ENCODE results near the gene PSMD14.
"Not testable (repeated sequence)": the region's sequence is repeated elsewhere in the genome, so short reads cannot be mapped to it uniquely, and the experiment has no call there.

PSMD14 gene

GRCh38 chr2:161332371-161332967 lies 24.2 kb downstream of the PSMD14 start:
- no peaks in the 10 kb centered on the region for H3K9me3 ChIP-seq
- H3K27me3 ChIP-seq: no peaks in the 10 kb centered on the region
- no peak overlapping the region for H3K9ac ChIP-seq
- no peak overlapping the region for H3K4me2 ChIP-seq
- peaks cover 28% of the 10 kb centered on the region; the same call in 1 of the 2 replicates for H4K20me1 ChIP-seq
- H3K27ac ChIP-seq: no peak overlapping the region
- no peak for TF ChIP-seq Cebpa-rat (IDR thresholded peaks at IDR 0.05)
- H3K4me1 ChIP-seq: no peaks in the 10 kb centered on the region
- no peak overlapping the region for H3K4me3 ChIP-seq
- peaks cover 44% of the 10 kb centered on the region for H3K36me3 ChIP-seq

DNA sequence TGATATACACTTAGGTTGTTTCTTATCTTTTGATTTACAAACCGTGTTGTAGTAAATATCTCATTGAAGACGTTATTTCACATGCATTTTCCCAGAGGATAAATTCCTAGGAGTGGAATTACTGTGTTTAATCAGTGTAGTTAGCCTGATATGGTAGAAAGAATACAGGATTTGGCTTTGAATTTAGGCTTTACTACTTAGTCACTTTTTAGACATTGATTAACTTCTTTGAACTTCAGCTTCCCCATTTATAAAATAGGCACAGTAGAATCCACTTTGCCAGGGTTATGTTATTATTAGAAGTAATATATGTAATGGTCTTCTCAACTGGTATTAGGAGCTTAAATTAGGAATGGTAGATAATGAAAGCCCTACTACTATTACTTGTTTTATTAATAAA lies 27.4 kb downstream of the PSMD14 start:
- H4K20me1 ChIP-seq: peaks cover 23% of the 10 kb centered on the region; the same call in 1 of the 2 replicates
- TF ChIP-seq Cebpa-rat (IDR thresholded peaks at IDR 0.05): no peak
- no peak overlapping the region for H3K4me2 ChIP-seq
- no peak overlapping the region for H3K4me3 ChIP-seq
- no peak overlapping the region for H3K27ac ChIP-seq
- H3K36me3 ChIP-seq: peaks cover 55% of the 10 kb centered on the region
- H3K27me3 ChIP-seq: no peaks in the 10 kb centered on the region
- peaks cover 11% of the 10 kb centered on the region for H3K9me3 ChIP-seq
- H3K9ac ChIP-seq: no peak overlapping the region
- H3K4me1 ChIP-seq: no peaks in the 10 kb centered on the region

DNA sequence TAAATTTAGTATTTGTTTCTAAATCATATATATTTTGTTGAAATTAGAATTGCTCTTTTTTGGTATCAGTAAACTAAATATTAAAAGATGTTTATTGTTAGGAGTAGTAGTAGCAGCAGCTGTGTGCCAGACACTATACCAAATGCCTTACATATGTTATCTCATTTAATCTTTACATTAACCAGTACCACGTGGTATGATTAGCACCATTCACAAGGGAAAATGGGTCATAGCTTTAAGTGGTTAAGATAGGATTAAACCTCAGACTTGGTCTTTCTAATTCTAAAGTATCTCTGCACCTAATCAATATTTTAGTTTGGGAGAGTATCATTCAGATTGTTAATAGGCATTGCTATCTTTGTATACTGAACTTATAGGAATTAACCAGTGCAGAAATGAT lies 29.0 kb downstream of the PSMD14 start:
- H3K9ac ChIP-seq: no peak overlapping the region
- no peaks in the 10 kb centered on the region for H3K27me3 ChIP-seq
- H4K20me1 ChIP-seq: 0 out of 2 replicates have a peak, but pooled peaks cover 18% of the 10 kb centered on the region
- H3K9me3 ChIP-seq: peaks cover 26% of the 10 kb centered on the region
- TF ChIP-seq Cebpa-rat (IDR thresholded peaks at IDR 0.05): no peak
- no peaks in the 10 kb centered on the region for H3K4me1 ChIP-seq
- H3K4me2 ChIP-seq: no peak overlapping the region
- no peak overlapping the region for H3K4me3 ChIP-seq
- no peak overlapping the region for H3K27ac ChIP-seq
- H3K36me3 ChIP-seq: peaks cover 59% of the 10 kb centered on the region

- H3K27me3 ChIP-seq, H3K4me3 ChIP-seq, H3K4me2 ChIP-seq, H3K27ac ChIP-seq, H3K4me1 ChIP-seq, H3K9ac ChIP-seq: not testable (repeated sequence)
- H3K9me3 ChIP-seq: peaks cover 43% of the 10 kb centered on the region
- 0 out of 2 replicates have a peak, but pooled peaks cover 11% of the 10 kb centered on the region for H4K20me1 ChIP-seq
- H3K36me3 ChIP-seq: peaks cover 56% of the 10 kb centered on the region
These were observed 31.3 kb downstream of the PSMD14 start for GRCh38 chr2:161339532-161339931.

DNA sequence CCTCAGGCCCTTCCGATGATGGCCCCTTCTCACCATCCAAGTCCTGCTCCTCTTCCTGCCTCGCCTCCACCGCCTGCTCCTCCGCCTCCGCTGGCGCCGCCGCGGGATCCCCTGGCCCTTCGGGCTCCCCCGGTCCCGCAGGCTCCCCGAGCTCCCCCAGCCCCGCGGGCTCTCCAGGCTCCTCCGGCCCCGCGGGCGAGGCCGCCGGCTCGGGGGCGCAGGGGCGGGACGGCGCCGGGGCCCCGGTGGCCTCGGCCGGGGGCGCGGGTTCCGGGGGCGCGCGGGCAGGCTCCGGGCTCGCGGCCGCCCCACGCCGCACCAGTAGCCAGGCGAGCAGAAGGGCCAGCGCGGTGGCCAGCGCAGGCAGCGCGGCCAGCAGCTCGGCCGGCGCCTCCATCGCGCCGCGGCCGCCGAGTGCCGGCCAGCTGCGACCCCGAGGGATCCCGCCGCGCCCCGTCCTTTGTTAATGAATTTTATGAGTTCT lies 32.7 kb downstream of the PSMD14 start:
- peaks cover 58% of the 10 kb centered on the region for H3K36me3 ChIP-seq
- not testable (repeated sequence) for H3K4me3 ChIP-seq, H3K4me2 ChIP-seq, H3K9ac ChIP-seq, H3K27me3 ChIP-seq, H4K20me1 ChIP-seq, H3K27ac ChIP-seq
- peaks cover 58% of the 10 kb centered on the region for H3K9me3 ChIP-seq
- H3K4me1 ChIP-seq: peaks cover 12% of the 10 kb centered on the region

DNA sequence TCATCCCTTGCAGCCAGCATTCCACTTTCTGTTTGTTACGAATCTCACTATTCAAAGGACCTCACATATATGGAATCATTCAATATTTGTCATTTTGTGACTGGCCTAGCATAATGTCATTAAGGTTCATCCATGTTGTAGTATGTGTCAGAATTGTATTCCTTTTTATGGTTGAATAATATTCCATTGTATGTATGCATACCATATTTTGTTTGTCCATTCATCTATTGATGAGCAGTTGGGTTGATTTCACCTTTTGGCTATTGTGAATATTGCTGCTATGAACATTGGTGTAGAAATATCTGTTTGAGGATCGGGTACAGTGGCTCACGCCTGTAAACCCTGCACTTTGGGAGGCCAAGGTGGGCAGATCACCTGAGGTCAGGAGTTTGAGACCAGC lies 35.0 kb downstream of the PSMD14 start:
- H4K20me1 ChIP-seq: no peaks in the 10 kb centered on the region
- H3K4me3 ChIP-seq: no peak overlapping the region
- no peaks in the 10 kb centered on the region for H3K27me3 ChIP-seq
- H3K9me3 ChIP-seq: peaks cover 59% of the 10 kb centered on the region
- no peak overlapping the region for H3K4me2 ChIP-seq
- H3K36me3 ChIP-seq: peaks cover 74% of the 10 kb centered on the region
- peaks cover 25% of the 10 kb centered on the region for H3K4me1 ChIP-seq
- no peak for TF ChIP-seq Cebpa-rat (IDR thresholded peaks at IDR 0.05)
- no peak overlapping the region for H3K27ac ChIP-seq
- H3K9ac ChIP-seq: no peak overlapping the region

- H3K27me3 ChIP-seq: no peaks in the 10 kb centered on the region
- no peak overlapping the region for H3K4me2 ChIP-seq
- H3K9me3 ChIP-seq: peaks cover 53% of the 10 kb centered on the region
- H3K4me1 ChIP-seq: peaks cover 25% of the 10 kb centered on the region
- TF ChIP-seq Cebpa-rat (IDR thresholded peaks at IDR 0.05): no peak
- no peak overlapping the region for H3K4me3 ChIP-seq
- H3K9ac ChIP-seq: no peak overlapping the region
- no peaks in the 10 kb centered on the region for H4K20me1 ChIP-seq
- peaks cover 77% of the 10 kb centered on the region for H3K36me3 ChIP-seq
- H3K27ac ChIP-seq: no peak overlapping the region
These were observed 36.5 kb downstream of the PSMD14 start for GRCh38 chr2:161344692-161345091.

- Histone ChIP-seq H4K20me1 (peaks cover 34% of the 10 kb centered on the region), H3K36me3 (peaks cover 40% of the 10 kb centered on the region), H3K4me2 (no peak overlapping the region), H3K9ac (no peak overlapping the region), H3K27ac (no peak overlapping the region), H3K9me3 (no peaks in the 10 kb centered on the region), H3K4me1 (peaks cover 6% of the 10 kb centered on the region), H3K27me3 (no peaks in the 10 kb centered on the region), H3K4me3 (no peak overlapping the region)
- TF ChIP-seq Cebpa-rat (IDR thresholded peaks at IDR 0.05): no peak
These were observed 43.5 kb downstream of the PSMD14 start for GRCh38 chr2:161351678-161352077.

- Histone ChIP-seq H4K20me1 (peaks cover 34% of the 10 kb centered on the region), H3K4me3 (no peak overlapping the region), H3K27ac (no peak overlapping the region), H3K36me3 (peaks cover 32% of the 10 kb centered on the region; the same call in 1 of the 2 replicates), H3K4me1 (no peaks in the 10 kb centered on the region), H3K9ac (no peak overlapping the region), H3K27me3 (no peaks in the 10 kb centered on the region), H3K4me2 (no peak overlapping the region), H3K9me3 (no peaks in the 10 kb centered on the region)
- no peak for TF ChIP-seq Cebpa-rat (IDR thresholded peaks at IDR 0.05)
These were observed 44.5 kb downstream of the PSMD14 start for GRCh38 chr2:161352719-161353118.

- TF ChIP-seq Cebpa-rat (IDR thresholded peaks at IDR 0.05): no peak
- Histone ChIP-seq H3K9ac (no peak overlapping the region), H3K27ac (no peak overlapping the region), H3K4me1 (no peaks in the 10 kb centered on the region), H4K20me1 (peaks cover 34% of the 10 kb centered on the region), H3K9me3 (peaks cover 3% of the 10 kb centered on the region; the same call in 1 of the 2 replicates), H3K27me3 (no peaks in the 10 kb centered on the region), H3K4me2 (no peak overlapping the region), H3K4me3 (no peak overlapping the region), H3K36me3 (peaks cover 28% of the 10 kb centered on the region)
These were observed 45.3 kb downstream of the PSMD14 start for GRCh38 chr2:161353543-161353942.

DNA sequence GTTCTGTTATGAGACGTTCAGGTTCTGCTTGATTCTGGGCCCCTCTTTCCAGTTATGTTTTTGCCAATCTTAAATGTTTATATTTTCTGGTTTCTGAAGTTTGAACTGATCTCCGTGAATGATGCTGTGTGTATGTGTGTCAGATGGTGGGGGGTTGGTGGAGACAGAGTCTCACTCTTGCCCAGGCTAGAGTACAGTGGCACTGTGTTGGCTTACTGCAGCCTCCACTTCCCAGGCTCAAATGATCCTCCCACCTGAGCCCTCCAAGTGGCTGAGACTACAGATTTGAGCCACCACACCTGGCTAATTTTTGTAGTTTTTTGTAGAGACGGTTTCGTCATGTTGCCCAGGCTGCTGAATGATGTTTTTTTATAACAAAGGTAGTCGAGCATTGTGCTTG lies 45.9 kb downstream of the PSMD14 start:
- Histone ChIP-seq H3K4me1 (no peaks in the 10 kb centered on the region), H4K20me1 (peaks cover 34% of the 10 kb centered on the region), H3K36me3 (peaks cover 28% of the 10 kb centered on the region), H3K9ac (no peak overlapping the region), H3K27me3 (no peaks in the 10 kb centered on the region), H3K4me3 (no peak overlapping the region), H3K9me3 (peaks cover 9% of the 10 kb centered on the region), H3K4me2 (no peak overlapping the region), H3K27ac (no peak overlapping the region)
- TF ChIP-seq Cebpa-rat (IDR thresholded peaks at IDR 0.05): no peak
